Measurements from ENCODE around the gene NLRC5.

Gene NLRC5

GRCh38 chr16:57127836-57128235 lies 138.5 kb downstream of the NLRC5 start:
- H3K27me3 ChIP-seq (replicated peaks; ENCODE audit: control insufficient read depth, insufficient read depth, low read length) = no peaks in the 10 kb centered on the region
- no peak overlapping the region for H3K9ac ChIP-seq (ENCODE audit: low read length)
- H3K4me3 ChIP-seq (ENCODE audit: low read length) = no peak overlapping the region
- H3K36me3 ChIP-seq (ENCODE audit: control insufficient read depth, insufficient read depth, low read length, severe bottlenecking) = no peaks in the 10 kb centered on the region
- H3K4me1 ChIP-seq (ENCODE audit: control insufficient read depth, insufficient read depth, low read length) = no peaks in the 10 kb centered on the region
- DNase-seq (ENCODE audit: low read depth) = no peak
- no peaks in the 10 kb centered on the region for H3K9me3 ChIP-seq (ENCODE audit: control insufficient read depth, low read length)

DNA sequence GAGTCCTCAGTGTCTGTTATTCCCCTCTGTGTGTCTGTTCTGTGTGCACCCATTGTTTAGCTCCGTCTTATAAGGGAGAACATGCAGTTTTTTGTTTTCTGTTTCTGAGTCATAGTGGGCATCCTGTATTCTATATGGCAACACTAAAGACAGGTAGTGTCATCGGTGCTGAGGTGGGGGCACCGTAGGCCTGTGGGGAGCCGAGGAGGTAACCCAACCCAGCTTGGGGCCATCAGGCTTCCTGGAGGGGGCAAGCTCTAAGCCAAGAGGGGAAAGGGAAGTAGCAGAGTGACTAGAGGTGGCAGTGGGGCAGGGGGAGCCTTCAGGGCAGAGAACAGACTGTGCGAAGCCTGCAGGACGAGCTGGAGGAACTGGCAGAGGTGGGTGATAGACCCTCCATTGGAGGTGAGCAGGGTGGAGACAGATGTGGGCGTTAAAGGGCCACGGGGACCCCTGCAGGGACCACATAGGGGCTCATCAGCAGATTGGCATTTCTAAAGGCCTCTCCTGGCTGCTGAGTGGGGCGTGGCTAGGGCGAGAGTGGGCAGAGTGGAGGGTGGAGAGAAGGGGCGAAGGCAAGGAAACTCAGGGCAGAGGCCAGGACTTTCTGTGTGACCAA lies 139.5 kb downstream of the NLRC5 start:
- Histone ChIP-seq H3K4me1 (ENCODE audit: control insufficient read depth, insufficient read depth, low read length) (no peaks in the 10 kb centered on the region), H3K9ac (ENCODE audit: low read length) (no peak overlapping the region), H3K36me3 (ENCODE audit: control insufficient read depth, insufficient read depth, low read length, severe bottlenecking) (no peaks in the 10 kb centered on the region), H3K4me3 (ENCODE audit: low read length) (no peak overlapping the region), H3K27me3 (replicated peaks; ENCODE audit: control insufficient read depth, insufficient read depth, low read length) (no peaks in the 10 kb centered on the region), H3K9me3 (ENCODE audit: control insufficient read depth, low read length) (no peaks in the 10 kb centered on the region)
- DNase-seq (ENCODE audit: low read depth) = no peak

- DNase-seq (ENCODE audit: low read depth) = no peak
- no peaks in the 10 kb centered on the region for H3K27me3 ChIP-seq (replicated peaks; ENCODE audit: control insufficient read depth, insufficient read depth, low read length)
- no peaks in the 10 kb centered on the region for H3K36me3 ChIP-seq (ENCODE audit: control insufficient read depth, insufficient read depth, low read length, severe bottlenecking)
- no peak overlapping the region for H3K4me3 ChIP-seq (ENCODE audit: low read length)
- H3K9ac ChIP-seq (ENCODE audit: low read length) = no peak overlapping the region
- H3K9me3 ChIP-seq (ENCODE audit: control insufficient read depth, low read length) = no peaks in the 10 kb centered on the region
- no peaks in the 10 kb centered on the region for H3K4me1 ChIP-seq (ENCODE audit: control insufficient read depth, insufficient read depth, low read length)
Observed at GRCh38 chr16:57130950-57131321, 141.6 kb downstream of the NLRC5 start.

DNA sequence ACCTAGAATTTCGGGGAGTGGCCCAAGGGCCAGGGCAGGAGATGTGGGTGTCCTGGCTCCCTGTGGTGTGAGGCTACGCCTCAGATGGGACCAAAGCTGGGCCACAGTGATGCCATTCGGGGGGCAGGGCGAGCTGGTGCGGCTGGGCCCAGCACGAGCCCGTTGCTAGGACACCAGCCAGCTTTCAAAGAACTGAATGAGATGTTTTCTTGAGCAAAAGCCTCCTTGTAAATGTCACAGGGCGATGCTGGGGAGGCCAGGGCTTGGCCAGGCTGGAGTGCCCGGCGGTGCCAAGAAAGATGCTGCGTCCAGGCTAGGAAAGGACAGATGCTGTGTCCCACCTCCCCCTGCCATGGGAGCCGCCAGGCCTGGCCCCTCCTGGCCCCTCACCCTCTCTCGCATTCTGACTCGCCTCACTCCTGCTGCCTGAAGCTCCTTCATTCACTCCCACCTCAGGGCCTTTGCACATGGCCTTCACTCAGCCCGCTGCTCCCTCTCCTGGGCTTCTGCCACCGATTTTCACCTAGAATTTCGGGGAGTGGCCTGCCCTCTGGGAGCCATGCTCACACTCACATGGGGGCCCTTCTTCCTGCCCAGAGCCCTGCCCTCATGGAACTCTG lies 142.1 kb downstream of the NLRC5 start:
- H3K9me3 ChIP-seq (ENCODE audit: control insufficient read depth, low read length) = no peaks in the 10 kb centered on the region
- no peaks in the 10 kb centered on the region for H3K27me3 ChIP-seq (replicated peaks; ENCODE audit: control insufficient read depth, insufficient read depth, low read length)
- no peak overlapping the region for H3K4me3 ChIP-seq (ENCODE audit: low read length)
- no peaks in the 10 kb centered on the region for H3K4me1 ChIP-seq (ENCODE audit: control insufficient read depth, insufficient read depth, low read length)
- no peaks in the 10 kb centered on the region for H3K36me3 ChIP-seq (ENCODE audit: control insufficient read depth, insufficient read depth, low read length, severe bottlenecking)
- DNase-seq (ENCODE audit: low read depth) = no peak
- no peak overlapping the region for H3K9ac ChIP-seq (ENCODE audit: low read length)

DNA sequence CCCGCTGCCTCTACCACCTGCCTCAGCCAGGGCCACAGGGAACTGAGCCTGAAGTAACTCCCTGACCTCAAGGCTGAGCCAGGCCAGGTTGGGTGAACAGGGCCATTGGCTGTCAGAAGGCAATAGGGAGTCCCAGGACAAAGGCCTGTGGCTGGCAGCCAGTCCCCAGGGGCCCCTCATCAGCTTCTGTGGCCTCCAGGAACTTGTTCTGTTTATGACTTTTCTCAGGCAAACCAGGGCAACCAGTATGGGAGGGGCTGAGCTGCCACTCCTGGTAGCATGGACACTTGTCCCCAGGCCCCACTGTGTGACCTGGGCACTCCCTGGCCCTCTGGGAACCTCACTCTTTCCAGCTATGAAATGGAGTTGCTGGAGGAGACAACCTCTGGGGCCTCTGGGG lies 143.1 kb downstream of the NLRC5 start:
- H3K4me3 ChIP-seq (ENCODE audit: low read length) = no peak overlapping the region
- no peaks in the 10 kb centered on the region for H3K9me3 ChIP-seq (ENCODE audit: control insufficient read depth, low read length)
- no peaks in the 10 kb centered on the region for H3K27me3 ChIP-seq (replicated peaks; ENCODE audit: control insufficient read depth, insufficient read depth, low read length)
- no peak for DNase-seq (ENCODE audit: low read depth)
- H3K36me3 ChIP-seq (ENCODE audit: control insufficient read depth, insufficient read depth, low read length, severe bottlenecking) = no peaks in the 10 kb centered on the region
- H3K4me1 ChIP-seq (ENCODE audit: control insufficient read depth, insufficient read depth, low read length) = no peaks in the 10 kb centered on the region
- H3K9ac ChIP-seq (ENCODE audit: low read length) = no peak overlapping the region

- Histone ChIP-seq H3K4me3 (ENCODE audit: low read length) (no peak overlapping the region), H3K36me3 (ENCODE audit: control insufficient read depth, insufficient read depth, low read length, severe bottlenecking) (no peaks in the 10 kb centered on the region), H3K4me1 (ENCODE audit: control insufficient read depth, insufficient read depth, low read length) (no peaks in the 10 kb centered on the region), H3K27me3 (replicated peaks; ENCODE audit: control insufficient read depth, insufficient read depth, low read length) (no peaks in the 10 kb centered on the region), H3K9me3 (ENCODE audit: control insufficient read depth, low read length) (no peaks in the 10 kb centered on the region), H3K9ac (ENCODE audit: low read length) (no peak overlapping the region)
- DNase-seq (ENCODE audit: low read depth) = no peak
Observed at GRCh38 chr16:57133031-57133430, 143.7 kb downstream of the NLRC5 start.
